ENCODE results near the gene TBRG4.

The TBRG4 gene

DNA sequence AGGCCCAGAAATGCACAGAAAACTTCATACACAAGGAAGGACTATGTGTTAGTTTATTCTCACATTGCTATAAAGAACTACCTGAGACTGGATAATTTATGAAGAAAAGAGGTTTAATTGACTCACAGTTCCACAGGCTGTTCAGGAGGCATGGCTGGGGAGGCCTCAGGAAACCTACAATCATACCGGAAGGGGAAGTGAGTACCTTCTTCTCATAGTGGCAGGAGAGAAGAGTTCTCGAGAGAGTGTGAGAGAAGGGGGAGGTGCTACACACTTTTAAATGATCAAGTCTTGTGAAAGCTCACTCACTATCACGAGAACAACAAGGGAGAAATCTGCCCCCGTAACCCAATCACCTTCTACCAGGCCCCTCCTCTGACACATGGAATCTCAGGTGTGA, 29.3 kb upstream of the TBRG4 start:
- no peak for DNase-seq

DNA sequence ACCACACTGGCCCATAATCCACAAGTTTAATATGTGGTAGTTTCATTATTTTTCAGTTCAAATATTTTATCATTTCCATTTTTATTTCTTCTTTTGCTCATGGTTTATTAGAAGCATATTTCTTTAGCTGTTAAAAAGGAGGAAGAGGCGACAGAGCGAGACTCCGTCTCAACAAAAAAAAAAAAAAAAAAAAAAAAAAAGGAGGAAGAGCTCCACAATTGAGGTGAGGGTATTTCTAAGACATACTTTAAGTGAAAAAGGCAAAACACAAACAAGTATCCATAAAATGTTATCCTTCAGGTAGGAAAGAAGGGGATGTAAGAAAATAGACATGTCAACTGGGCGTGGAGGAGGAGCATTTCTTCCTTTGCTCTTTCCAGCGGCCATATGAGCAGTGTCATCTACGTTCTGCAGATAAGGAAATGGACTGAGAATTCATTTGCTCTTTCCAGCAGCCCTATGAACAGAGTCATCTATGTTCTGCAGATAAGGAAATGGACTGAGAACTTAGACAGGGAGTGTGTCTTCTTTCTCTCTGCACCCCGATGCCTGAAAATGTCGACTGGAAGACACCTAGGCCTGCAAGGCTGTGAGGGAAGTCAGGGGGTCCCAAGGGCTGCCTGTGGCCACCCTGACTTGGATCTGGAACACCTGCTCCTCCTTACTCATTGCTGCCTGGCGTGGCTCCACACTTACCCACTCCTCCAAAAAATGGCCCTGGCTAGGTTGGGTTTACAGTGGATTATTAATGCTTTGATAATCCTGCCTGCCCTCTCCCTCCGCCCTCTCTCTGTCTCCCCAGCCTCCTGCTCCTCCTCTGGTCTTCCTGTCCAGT, 27.2 kb upstream of the TBRG4 start:
- no peak for DNase-seq

DNA sequence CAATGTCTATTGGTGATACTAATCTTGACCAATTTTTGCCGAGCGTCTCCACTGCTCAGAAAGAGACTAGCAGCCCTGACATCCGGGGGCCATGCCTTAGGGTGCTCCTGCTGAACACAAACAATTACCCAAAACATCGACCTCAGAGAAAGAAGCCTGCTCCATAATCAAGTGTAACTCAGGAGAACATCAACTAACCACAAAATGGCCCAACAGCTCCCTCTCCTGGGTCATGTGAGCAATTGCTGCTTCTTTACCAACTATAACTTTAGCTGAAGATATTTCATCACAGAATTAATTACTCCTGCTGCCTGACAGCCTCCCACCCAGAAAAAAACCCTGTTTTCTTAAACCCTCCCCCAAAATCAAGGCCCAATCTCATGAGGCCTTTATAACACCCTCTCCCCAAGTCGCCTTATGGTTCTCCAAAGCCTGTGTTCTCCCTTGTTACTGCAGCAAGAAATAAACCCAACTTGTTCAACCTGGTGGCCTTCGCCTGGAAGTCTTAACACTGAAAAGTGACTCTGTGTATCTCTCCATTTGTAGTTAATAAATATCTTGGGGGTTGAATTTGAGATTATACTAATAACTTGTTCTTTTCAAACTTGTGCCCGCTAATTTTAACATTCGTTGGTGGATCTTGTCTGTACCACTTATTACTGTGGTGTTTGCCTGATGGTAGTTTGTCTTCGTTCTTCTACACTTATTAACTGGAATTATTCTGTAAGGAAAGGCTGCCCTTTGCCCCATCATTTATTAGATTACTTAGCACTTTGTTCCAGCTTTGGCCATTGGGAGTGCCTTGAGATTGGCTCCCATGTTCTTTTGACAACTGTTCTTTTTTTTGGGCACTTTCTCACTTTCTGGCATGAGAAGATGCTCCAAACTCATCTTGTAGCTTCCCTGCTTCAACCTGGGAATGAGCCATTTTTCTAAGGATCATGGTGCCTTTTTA, 24.9 kb upstream of the TBRG4 start:
- peak; percentile 40 for DNase-seq

DNA sequence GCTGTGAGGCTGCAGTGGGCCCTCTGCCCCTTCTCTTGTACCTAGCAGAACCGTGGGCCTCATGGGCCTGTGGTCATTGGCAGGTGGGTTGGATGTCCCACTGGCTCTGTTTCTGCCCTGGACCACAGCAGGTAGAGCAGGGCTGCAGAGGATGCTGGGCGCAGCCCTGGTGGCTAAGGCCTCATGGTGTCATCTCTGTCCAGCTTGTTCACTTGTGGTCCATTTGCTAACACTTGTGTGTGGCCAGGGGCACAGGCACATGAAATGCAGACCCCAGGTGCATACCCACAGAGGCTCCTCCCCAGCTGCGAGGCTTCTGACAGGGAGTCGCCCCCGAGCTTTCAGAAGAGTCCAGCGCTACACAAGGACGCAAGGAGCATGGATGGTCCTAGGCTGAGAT, 22.4 kb upstream of the TBRG4 start:
- DNase-seq, result no peak

DNA sequence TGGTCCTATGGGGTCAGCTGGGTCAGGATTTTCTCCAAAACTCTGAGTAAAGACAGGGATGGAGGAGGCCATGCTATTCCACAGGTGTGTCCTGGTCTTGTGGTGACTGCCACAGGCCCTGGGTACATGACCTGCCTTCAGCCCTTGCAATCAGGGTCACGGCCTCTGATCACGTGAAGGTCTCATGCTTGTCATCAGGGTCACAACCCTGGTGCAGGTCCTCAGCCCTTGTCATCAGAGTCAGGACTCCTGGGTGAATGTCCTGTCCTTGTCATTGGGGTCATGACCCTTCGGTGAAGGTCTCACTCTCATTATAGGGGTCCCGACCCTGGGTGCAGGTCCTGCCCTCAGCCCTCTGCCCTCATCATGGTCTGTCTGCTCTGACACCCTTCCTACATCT, 21.9 kb upstream of the TBRG4 start:
- no peak for DNase-seq

DNA sequence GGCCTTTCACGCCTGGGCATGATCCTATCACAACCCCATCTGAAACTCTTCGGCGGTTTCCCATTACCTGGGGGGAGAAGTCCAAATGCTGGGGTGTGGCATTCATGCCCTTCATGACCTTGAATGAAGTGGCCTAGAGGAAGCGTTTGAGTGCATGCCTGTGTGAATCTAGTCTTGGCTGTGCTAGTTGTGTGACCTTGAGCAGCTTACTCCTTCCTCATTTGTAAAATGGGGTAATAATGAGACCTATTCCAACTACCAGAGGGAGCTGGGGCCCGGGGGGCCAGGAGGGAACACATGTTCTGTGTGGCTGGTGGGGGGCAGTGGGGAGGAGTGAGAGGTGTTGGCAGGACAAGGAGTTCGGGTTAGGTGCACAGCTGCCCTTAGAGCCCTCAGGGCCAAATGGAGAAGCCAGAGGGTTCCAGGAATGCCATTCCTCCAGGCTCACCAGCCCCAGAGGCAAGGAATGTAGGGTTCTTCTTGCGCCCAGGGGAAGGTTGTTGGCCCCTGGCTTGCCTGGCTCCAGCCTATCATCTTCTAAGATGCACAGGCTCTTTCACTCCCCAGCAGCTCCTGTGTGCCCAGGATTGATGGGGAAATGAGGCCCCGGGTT, 21.3 kb upstream of the TBRG4 start:
- DNase-seq, result no peak

DNA sequence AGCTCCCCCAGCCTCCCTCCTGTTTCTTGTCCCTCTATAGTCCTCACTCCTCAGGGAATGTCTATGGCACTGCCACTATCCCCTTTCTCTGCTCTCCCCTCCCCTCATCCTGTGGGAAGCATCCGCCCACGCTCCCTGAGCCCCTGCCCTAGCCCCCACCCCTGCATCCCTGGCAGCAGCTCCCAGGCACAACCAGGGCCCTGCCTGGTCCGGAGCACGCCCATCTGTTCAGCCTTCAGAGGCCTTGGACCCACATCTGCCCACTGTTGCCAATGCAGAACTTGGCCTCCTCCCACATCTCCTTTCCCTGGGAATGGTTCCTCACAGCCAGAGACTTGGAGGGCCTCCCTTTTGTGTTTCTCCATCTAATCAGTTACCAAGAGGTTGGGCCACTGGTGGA, 20.4 kb upstream of the TBRG4 start:
- no peak for DNase-seq

DNA sequence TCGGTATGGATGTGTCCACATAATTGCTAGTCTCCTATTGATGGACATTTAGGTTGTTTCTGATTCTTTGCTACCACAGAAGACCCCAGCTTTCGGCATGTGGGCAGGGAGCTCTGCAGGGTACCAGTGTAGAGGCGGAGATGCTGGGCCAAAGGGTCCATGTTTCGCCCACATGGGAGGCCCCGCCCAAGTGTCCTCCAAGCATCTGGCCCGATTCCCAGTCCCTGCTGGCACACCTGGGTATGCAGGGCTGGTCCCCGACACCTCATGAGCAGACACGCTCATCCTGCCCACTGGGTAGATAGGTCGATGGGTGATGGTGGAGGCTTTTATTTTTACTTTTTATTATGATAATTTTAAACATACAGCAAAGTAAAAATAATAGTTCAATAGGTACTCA, 19.4 kb upstream of the TBRG4 start:
- DNase-seq, result no peak

DNA sequence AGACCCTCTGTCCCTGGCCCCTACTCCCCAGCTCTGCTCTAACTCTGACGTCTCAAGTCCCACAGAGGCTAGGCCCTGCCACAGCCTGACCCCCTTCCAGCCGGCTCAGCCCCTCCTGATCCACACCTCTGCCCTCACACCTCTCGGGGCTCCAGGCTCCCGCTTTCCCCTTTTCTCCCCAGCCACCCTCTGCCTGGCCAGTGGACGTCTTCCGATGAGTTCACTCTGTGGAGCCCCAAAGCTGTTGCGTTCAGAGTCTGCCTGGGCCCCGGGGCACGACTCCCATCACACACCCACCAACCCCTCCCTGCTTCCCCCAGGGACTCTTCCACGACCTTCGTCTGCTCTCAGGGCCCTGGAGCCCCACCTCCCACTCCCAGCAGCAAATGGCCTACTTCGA, 18.4 kb upstream of the TBRG4 start:
- DNase-seq, result no peak

DNA sequence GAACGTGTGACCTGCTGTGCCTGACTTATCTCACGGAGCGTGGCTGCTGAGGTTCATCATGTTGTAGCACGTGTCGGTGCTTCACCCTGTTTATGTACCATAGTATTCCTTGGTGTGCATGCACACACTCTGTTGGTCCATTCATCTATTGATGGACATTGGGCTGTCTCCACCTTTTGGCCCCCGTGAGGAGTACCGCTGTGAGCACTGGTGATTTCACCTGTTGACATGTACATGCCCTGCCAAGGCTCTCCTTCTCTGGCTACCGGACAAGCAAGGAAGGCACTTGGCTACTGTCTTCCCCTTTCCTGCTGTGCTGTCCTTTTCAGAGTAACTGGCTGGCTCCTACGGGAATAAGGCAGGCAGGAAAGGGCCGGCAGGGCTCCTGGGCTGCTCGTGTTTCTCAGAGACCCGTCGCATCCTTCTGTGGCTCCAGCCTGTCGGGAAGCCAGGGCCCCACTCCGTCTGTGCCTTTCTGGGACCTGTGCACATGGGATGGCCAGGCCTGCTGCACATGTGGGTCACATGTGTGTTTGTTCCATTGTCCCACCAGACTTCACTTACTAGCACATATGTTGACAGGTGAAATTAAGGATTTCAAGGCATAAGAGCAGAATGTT, 17.8 kb upstream of the TBRG4 start:
- no peak for DNase-seq

DNA sequence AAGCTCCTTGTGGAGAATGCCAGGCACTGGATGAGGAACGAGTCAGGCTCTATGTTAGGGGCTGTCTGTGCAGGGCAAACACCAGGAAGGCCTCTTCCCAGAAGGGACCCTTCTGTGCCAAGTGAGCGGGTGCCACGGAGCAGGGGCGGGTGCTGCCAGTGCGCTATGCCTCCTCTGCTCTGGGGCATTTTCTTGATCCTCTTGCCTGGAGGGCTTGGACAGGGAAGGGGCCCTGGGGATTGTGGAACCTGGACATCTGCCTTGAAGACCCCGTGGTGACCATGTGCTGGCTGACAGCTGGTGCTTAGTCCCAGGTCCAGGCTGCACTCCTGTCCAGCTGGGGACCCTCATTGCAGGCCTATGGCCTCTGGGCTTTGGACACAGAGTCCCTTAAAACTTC, 15.4 kb upstream of the TBRG4 start:
- DNase-seq, result no peak

DNA sequence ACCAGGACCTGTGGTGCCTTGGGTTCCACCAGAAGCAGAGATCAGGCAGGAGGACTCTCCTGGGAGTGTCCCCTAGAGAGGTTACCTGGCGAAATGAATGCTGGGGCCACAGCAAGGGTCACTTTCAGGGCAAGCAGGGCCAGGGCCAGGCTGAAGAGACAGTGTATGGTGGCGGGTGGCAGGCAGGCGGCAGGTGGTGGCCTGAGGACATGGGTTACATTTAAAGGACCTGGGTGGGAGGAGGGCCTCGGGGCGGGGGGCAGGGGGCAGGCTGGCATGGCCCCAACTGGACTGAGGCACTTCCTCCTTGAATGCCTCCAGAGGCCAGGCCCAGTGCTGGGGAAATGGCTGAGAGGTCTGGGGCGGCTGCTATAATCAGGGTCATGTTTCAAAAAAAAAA, 14.7 kb upstream of the TBRG4 start:
- DNase-seq, result no peak

DNA sequence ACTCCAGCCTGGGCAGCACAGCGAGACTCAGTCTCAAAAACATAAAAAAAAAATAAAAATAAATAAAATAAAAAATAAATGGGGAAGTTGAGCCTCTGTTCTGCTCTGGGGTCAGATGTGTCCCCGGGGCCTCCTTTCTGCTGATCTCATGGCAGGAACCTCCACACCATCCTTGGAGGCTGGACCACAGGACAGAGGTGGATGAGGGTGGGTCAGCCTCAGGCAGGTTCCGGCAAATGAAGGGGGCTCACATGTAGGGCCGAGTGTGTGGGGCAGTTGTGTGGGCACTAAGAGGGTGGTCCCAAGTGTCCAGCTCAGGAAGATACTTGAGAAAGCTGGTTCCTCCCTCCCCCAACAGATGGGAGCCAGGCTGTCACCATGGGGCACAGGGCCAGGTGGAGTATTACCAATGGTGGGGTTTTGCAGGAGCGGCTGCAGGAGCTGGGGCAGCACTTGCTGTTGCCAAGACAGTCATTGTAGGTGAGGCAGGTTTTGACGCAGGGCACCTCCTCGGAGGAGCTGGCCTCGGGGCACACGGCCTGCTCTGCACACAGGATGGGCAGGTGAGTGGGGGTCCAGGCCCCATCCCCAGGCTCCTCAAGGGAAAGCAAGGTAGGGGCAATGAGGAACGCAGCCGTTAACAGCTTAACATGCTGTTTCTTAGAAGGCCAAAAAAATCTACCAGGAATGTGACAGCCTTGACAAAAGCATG, 13.9 kb upstream of the TBRG4 start:
- DNase-seq, result no peak

DNA sequence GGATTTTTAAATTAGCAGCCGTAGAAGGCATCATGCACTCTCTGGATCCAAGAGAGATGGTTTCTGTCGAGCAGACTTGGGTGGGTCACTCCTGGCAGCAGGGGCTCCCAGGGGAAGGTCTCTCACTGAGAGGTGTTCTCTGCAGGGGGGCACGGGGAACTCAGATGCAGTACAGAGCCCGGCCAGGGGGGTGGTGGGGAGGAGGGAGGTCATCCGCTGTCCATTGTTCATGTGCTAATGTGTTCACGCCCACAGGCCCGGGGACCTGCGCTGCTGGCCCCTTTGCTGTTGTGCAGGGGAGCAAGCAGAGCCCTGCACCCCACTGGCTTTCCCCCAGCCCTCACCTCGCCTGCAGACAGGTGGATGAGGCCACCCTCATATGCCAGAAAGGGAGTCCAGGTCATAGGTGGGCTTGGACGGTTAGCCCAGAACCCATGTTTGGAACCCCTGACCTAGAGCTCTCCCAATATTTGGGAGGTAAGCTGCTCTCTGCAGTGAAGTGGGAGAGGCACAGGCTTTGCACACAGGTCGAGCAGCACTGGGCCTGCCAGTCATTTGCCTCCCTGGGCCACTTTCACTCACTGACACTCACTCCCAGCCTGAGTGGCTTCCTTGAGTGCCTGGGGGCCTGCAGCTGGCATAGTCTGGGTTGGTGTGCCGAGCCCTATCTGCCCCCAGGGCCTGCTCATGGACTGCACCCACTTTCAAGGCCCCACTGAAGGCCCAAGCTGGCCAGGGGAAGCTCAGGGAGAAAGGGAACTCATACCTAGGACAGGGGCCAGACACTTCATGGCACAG, 12.6 kb upstream of the TBRG4 start:
- DNase-seq, result no peak

DNA sequence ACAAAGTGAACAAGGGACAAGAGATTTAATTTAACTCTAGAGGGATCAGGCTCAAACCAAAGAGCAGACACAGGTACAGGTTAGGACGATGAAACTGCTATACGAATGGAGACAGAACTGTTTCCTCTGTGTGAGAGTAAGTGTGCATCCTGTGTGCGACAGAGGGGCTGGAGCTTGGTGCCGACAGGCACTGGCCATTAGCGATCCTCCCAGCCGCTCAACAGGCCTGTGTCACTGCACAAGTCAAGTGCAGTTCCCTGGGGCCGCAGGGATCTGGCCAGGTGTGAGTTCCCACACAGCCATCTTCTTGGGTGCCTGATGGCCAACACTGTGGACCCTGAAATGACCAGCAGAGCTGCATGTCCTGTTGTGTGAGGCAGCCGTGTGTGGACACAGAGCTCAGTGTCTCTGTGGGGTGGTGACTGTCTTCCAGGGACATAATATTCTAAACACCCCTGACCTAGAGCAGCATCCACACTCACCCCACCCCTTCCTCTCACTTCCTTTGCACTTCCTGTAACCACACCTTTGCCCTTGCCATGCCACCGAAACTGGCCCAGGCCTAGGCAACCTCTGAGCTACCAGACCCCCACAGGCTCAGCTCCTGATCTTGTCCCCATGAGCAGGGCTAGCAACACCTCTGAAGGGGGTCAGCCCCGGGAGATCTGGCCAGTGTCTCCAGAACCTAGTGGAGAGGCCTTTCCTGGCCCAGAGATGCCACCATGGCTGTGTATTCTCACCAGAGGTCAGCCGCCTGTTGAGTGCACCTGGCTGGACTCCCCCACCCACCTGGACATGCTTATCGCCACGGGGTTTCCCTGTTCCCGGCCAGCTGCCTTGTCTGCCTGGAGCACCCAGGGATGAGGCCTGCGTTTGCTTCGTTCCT, 11.7 kb upstream of the TBRG4 start:
- no peak for DNase-seq

DNA sequence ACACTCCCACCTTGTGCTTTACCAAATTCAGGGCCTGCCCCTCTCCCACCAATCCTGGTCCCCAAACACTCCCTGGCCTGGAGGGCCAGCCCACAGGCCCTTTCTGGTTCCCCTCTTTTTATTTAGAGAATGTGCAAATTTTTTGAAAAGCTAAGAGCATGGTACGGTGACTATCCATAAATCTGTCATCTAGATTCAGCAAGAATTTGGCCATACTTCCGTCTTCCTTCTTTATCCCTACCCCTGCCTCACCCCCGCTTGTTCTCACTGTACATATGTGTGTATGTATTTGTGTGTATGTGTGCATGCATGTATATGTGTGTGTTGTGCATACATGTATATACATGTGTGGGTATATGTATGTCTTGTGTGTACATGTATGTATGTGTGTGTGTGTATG, 8.1 kb upstream of the TBRG4 start:
- no peak for DNase-seq

DNA sequence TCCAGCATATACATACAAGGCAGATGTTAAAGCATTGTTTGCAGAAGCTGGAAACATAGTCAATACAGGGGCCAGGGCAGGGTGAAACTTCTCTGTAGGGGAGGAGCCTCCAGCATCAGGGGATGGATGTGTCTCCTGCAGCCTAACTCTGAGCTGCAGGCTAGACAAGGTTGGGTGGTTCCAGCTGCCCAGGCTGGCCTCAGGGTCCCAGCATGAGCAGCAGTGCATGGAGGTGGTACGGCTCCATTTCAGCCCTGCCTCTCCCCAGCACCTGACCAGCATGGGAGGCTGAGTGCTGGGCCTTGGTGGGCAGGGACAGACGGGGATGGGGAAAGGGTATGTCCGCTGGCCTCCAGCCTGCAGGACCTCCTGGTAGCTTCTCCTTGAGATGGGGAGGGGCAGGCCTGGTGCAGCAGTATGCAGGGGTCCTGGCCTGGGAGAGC, 7.4 kb upstream of the TBRG4 start:
- DNase-seq, result no peak

DNA sequence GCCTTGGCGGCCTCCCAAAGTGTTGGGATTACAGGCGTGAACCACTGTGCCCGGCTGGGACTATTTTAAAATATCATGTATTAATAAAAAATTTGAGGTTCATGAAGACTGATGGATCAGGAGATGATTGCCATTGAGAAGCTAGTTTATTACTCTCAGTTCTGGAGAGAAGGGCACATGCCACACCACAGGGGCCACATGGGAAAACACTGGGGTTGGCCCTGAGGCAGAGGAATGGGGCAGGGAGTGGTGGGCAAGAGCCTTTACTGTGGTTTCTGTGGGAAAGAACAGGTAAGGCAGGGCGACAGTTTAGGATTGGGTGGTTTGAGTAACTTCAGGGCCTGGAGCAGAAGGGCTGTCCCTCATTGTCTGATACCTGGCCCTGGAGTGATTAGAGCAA, 6.8 kb upstream of the TBRG4 start:
- no peak for DNase-seq

DNA sequence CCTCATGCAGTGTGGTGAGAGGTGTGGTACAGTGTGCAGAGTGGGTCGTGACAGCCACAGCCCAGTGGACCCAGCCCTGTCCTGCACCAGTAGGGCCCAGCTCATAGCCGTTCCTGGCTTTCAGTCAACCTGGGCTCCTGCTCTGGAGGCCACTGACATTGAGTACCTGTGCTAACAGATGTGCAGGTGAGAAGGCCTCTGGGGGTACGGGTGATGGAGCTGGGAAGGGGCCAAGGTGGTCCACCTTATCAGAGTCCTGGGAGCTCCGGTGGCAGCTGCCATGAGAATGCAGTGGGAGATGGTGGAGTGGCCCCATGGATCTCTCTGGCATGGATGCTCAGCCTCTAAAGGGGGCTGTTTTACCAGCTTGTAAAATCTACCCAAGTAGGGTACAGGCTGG, 6.1 kb upstream of the TBRG4 start:
- no peak for DNase-seq

DNA sequence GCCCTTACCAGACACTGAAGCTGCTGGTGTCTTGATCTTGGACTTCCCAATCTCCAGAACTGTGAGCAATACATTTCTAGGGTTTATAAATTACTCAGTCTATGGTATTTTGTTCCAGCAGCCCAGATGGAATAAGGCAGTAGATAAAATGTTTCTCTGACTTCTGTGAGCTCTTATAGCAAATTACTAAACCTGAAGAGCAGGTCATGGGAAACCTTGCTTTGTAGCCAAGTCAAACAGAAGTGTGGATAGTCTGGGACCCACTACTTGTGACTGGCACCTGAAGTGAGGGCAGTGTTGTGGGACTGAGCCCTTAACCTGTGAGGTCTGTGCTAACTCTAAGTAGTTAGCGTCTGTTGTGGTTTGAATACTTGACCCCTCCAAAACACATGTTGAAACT, 4.6 kb upstream of the TBRG4 start:
- no peak for DNase-seq

DNA sequence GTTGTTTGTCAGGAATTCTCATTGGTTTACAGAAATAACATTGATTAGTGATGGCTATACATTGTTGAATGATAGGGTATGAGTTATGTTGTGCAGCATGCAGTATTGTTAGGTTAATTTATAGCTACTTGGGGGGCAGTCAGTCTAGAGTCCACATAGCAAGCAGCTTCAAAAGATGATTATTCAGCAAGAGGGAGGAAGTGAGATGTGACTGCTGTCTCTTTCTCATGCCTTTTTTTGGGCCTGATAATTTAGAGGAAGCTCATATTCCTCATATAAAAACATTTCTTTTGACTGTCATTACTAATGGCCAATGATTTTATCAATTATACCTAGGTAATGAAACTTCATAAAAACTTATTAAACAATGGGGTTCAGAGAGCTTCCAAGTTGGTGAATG, 3.4 kb upstream of the TBRG4 start:
- DNase-seq, result no peak

All from amniotic stem cell (primary cell).